OCI-M1 (cell line): Measurements from ENCODE around the gene SERPINA4.

Source experiments
- DNase-seq: peaks from one replicate; lab custom pipeline; 2025; lab: John Stamatoyannopoulos, UW

The SERPINA4 gene, protein sequence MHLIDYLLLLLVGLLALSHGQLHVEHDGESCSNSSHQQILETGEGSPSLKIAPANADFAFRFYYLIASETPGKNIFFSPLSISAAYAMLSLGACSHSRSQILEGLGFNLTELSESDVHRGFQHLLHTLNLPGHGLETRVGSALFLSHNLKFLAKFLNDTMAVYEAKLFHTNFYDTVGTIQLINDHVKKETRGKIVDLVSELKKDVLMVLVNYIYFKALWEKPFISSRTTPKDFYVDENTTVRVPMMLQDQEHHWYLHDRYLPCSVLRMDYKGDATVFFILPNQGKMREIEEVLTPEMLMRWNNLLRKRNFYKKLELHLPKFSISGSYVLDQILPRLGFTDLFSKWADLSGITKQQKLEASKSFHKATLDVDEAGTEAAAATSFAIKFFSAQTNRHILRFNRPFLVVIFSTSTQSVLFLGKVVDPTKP

DNA sequence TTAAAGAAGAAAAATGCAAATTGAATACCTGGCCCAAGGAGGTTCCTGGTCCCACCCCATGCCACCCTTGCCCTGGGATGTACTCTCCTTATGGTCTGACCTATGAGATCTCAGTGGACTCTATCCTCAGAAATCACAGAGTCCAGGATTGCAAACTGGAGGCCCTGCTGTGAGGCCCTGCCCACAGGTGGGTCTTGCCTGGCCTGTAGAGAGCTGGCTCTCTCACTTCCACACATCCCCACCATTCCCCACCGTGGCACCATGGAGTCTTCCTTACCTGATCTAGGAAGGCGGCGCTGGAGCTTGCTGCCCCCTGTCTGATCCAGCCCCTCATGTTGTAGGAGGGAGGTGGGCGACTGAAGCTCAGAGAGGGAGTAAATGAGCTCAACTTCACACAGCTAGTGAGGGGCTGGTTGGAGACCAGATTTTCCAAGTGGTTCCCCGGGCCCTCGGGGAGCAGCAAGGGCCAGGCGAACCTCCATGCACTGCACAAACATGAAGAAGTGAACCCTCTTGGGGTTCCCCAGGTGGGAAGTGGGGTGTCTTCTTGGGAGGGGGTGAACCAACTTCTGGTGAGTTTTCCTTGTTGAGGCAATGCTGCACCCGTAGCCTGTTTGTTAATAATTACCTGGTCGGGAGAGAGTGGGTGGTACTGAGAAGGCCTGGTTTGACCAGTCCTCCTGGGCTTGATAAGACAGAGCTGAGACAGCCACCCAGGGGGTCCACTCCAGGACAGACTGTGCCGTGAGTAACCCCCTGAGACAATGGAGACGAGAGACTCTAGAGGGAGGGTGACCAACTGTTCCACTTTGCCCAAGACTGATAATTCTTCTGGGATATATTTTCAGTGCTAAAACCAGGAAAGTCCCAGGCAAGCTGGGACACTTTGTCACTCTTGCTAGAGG, at the start of gene SERPINA4:
Gene SERPINA4 (plus strand): TSS at position 692 of the 905 bp plus-strand sequence. CDS start 2,041 bp downstream, outside the sequence.
- no peak for DNase-seq

DNA sequence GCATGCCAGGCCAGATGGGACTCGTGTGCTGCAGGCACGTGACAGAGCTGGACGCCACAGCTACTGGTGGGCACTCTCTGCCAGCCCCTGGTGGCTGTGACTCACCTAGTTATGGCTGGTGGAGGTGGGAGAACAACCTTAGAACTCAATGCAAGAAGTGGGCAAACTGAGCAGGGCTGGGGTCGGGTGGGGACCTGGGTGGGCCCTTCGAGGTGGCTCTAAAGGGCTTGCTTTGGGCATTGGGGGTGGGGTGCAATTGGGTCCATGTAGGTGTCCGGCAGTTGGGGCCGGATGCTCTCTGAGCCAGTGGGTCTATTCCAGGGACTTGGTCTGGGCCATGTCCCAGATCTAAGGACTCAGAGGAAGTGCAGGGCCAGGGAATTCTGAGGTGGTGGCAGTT, 46.9 kb upstream of the SERPINA4 start:
- DNase-seq, result no peak

DNA sequence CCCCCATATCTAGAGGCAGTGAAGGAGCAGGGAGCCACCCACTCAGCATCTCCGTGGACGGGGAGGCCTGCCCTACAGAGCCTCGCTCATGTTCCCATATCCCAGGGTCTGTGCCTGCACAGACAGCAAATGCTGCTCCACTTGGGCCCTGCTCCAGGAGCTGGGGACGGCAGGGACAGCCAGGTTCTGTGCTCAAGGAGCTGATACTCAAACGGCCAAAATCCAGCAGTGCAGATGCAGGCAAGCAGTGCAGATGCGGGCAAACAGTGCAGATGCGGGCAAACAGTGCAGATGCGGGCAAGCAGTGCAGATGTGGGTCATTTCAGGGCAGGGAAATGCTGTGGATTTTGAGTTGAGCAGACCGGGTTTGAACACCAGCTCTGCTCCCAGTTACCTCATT, 45.8 kb upstream of the SERPINA4 start:
- DNase-seq, result no peak

GRCh38 chr14:94515856-94516255, 45.4 kb upstream of the SERPINA4 start:
- DNase-seq, result no peak

GRCh38 chr14:94517248-94517640, 44.0 kb upstream of the SERPINA4 start:
- DNase-seq, result no peak

DNA sequence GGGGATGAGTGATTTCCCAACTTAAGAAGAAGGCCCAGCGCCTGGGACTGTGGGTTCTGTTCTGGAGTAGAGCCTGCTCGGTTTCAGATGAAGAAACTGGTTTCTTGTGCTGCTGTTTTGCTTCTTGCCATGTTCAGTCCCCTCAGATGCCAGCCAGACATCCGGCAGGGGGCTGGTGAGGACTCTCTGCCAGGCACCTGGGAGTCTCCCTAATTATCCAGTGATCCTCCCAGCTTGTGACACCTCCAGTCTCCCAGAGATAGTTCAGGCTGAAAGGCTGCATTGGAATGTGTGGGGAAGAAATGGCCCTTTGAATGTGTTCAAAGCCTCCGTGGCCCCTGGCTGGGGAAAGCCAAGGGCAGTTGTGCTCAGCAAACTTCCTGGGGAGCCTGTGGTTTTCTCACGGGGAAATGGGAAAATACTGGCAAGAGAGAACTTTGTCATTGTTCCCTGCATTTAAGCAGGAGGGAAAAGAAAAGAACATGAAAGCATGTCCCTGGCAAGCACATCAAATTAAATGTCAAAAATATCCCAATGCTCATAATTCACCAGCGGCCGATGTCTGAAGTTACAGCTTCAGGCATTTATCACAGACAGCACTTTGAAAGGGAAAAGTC, 43.5 kb upstream of the SERPINA4 start:
- no peak for DNase-seq

GRCh38 chr14:94521375-94522114, 39.7 kb upstream of the SERPINA4 start:
- no peak for DNase-seq

DNA sequence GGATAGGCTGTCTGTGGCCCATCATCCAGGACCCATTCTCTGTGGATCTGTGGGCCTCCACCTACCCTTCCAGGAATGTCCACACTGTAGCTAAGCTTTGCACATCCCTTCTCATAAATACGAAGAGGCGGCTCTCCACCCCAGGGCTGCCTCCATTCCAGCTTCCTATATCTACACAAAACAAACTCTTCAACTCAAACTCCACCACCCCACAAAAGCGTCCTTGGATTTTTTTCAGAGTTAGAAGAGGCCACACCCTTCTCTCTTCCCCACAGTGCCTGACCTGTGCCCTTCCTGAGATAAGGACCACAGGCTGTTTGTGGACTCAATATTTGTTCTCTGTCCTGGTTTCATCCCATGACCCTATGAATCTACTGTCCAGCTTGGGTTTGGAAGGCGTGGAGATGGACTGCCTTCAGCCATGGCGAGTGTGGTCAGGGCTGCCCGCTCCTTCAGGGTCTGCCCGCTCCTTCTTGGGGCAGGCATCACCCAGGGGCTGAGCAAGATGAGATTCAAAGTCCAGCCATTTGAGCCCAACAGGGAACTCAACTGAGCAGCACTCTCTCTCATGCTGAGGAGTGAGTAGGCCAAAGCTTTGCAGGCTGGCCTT, 39.0 kb upstream of the SERPINA4 start:
- no peak for DNase-seq

GRCh38 chr14:94523265-94523664, 38.0 kb upstream of the SERPINA4 start:
- no peak for DNase-seq

DNA sequence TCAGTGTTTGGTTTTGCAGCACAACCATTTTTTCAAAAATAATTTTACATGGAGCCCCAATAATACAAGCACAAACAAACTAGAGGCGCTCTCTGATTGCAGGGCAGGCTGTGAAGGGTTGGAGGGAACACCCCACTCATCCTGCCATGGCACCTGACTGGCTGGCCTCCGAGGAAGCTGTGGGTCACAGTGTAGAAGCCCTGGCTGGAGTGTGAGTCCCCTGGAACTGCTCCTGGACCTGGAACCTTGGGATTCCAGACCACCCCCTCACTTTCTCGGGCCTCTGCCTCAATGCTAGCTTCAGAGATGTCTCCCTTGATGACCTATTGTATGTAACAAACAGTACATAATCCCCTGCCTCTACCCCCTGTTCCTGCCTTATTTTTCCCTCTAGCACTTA, 37.1 kb upstream of the SERPINA4 start:
- DNase-seq, result no peak

DNA sequence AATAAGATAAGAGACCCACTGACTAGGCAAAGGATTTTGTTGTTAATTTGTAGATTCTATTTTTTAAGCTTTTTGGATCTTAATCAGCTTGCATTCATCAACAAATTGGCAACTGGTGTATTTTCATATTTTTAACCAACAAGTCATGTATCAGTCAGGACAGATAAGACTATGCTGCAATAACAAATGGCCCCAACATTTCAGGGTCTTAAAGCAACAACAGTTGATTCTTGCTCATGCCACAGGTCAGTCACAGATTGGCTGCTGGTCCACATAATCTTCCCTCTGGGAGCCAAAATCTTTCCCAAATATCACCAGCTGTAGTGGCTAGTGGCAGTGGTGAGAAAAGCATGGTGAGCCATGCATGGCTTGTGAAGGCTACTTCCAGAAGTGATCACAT, 30.1 kb upstream of the SERPINA4 start:
- DNase-seq, result no peak

- DNase-seq, result no peak
Measured at GRCh38 chr14:94532447-94532846, 28.8 kb upstream of the SERPINA4 start.

- DNase-seq, result no peak
Measured at GRCh38 chr14:94535506-94535905, 25.7 kb upstream of the SERPINA4 start.

- peak; percentile 8 for DNase-seq
Measured at GRCh38 chr14:94536836-94537235, 24.4 kb upstream of the SERPINA4 start.

- no peak for DNase-seq
Measured at GRCh38 chr14:94538070-94538740, 23.0 kb upstream of the SERPINA4 start.

DNA sequence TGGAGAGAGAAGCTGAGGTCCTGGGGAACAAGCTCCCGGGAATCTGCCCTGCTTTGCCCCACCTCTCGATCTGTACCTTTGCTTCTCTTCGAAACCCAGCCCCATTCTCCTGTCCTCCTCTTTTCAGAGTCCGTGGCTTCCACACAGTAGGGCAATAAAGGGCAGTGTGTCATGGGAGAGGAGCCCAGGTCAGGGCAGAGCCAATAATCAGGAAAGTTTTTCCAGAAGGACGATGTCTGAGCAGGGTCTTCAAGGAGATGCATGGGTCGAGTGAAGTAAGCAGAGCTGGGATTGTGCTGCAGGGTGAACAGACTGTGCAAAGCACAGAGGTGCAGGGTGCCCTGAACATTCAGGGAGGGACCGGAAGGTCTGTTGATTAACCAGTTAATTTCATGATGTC, 22.1 kb upstream of the SERPINA4 start:
- DNase-seq, result no peak

- no peak for DNase-seq
Measured at GRCh38 chr14:94540031-94540794, 21.0 kb upstream of the SERPINA4 start.

DNA sequence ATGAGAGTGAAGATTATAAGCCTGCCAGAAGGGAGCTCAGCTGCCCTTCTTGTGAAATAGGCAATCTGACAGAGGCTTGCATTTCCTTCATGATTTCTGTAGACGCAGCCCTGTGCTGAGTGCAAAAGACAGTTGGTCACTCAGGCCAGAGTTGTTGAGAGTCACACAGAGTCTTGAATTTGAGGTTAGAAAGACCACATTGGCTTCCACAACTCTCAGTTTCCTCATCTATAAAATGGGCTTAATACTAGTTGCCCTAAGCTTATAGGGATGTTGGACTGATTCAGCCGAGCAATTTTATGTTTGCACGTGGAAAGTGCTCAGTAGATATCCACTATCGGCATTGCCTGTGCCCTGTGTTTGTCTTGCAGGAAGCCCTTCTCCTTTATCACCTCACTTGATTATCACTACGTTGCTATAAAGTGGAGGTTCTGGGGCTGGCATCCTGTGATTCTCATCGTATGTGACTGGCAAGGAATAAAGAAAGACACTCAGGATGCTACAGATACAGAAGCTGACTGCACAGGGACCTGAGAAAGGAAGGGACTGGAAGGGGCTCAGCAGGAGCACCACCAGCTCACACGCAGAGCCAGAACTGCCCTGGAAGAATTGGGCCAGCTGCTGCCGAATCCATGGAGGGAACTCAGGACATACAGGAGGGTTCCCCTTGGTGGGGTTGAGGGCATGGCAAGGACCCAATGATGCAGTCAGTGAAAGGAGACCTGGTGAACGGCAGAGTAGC, 19.8 kb upstream of the SERPINA4 start:
- no peak for DNase-seq

GRCh38 chr14:94542111-94542810, 19.0 kb upstream of the SERPINA4 start:
- DNase-seq, result no peak
